Adrenal gland (tissue), 12 donors: ENCODE measurements around the gene GPC4. TPM values are rescaled to one million over a fixed set of nuclear protein-coding genes. Genes with fewer than 3 reads are reported as not detected.

Source experiments
- DNase-seq, 7 donors: peaks; one replicate each; pipeline ENCODE4 v3.0.0-alpha.2; 2019 to 2020
- H3K27ac ChIP-seq, 5 donors: fragments of 200-600 bp; sonication (generic) in 4 of 5; 1 replicate in 3 of 5; 2 replicates in 2 of 5; pipeline versions ENCODE4 v1.5.1 to v1.8.0; 2016 to 2020; ENCODE audit warnings: mild to moderate bottlenecking in 1 of 5
- H3K27me3 ChIP-seq: fragments of 200-600 bp; 2 replicates; pipeline ENCODE4 v1.8.0; 2021
- H3K36me3 ChIP-seq, 2 donors: fragments of 200-600 bp; replicated peaks in 1 of 2; 1 replicate in 1 of 2; 2 replicates in 1 of 2; pipeline versions ENCODE4 v1.5.1 to v1.8.0; 2018 to 2022
- H3K4me1 ChIP-seq, 2 donors: fragments of 200-600 bp; replicated peaks in 1 of 2; 1 replicate in 1 of 2; 2 replicates in 1 of 2; pipeline versions ENCODE4 v1.5.1 to v1.8.0; 2018 to 2021
- H3K4me3 ChIP-seq, 4 donors: fragments of 200-600 bp; sonication (generic) in 3 of 4; one replicate each; pipeline ENCODE4 v1.5.1; 2016 to 2018
- H3K9me3 ChIP-seq, 3 donors: fragments of 200-600 bp; sonication (generic) in 1 of 3; replicated peaks in 1 of 3; 1 replicate in 2 of 3; 2 replicates in 1 of 3; pipeline versions ENCODE4 v1.5.1 to v1.8.0; 2016 to 2021
- POLR2A ChIP-seq, 2 donors: fragments of 450-650 bp; IDR thresholded peaks; one replicate each; pipeline ENCODE4 v1.6.1; 2017; ENCODE audit warnings: antibody characterized with exemption in 2 of 2, mild to moderate bottlenecking in 2 of 2, moderate library complexity in 1 of 2
- WGBS, 4 donors: extraction: QIAGEN DNeasy Blood & Tissue Kit in 2 of 4; methylation state at CpG; one replicate each; pipeline versions ENCODE4 v1.1.5 to v1.1.7; 2013 to 2017; 5-methylcytosine and 5-hydroxymethylcytosine counted together
- intact Hi-C, 2 donors: fragments of 100-400 bp; cut with DNase I; formaldehyde crosslinking; loops; one replicate each; pipeline versions ENCODE4 v1.14.1 to v1.15.0; 2022 to 2023
- polyA plus RNA-seq, 3 donors: library from polyadenylated mRNA; stranded (reverse); fragments of 200-250 nt in 2 of 3; fragments of 350-450 nt in 1 of 3; fragmentation: Illumina TruSeq in 1 of 3; extraction: RNeasy Lipid Tissue Mini Kit (QIAGEN cat#74804) in 1 of 3; gene quantifications; one replicate each; pipeline ENCODE4 v1.2.3, GENCODE V29; 2013 to 2014
- total RNA-seq, 9 donors: library from RNA; depleted of rRNA in 4 of 9; stranded (reverse); fragments of >200 nt in 4 of 9; fragments of 120-200 nt in 1 of 9; fragmentation: NEBNext Ultra II Directional in 1 of 9; extraction: Animal tissue kit (Norgen Biotek cat#: 25700) in 1 of 9; gene quantifications; one replicate each; pipeline versions ENCODE4 v1.1.0 to v1.2.4, GENCODE V29; 2013 to 2023
- TF ChIP-seq, protein P1 (sequence below), 6 experiments: fragments of 450-650 bp in 4 of 6; fragments of 200-600 bp in 2 of 6; sonication (generic) in 1 of 6; IDR thresholded peaks; 1 replicate in 5 of 6; 2 replicates in 1 of 6; pipeline versions ENCODE4 v1.5.1 to v1.8.0; 2016 to 2021; ENCODE audit warnings: antibody characterized with exemption in 6 of 6, mild to moderate bottlenecking in 2 of 6, moderate library complexity in 1 of 6
- donor health status: healthy with polysubstance abuse.
- donor health status: Bipolar disorder and iron deficiency.
- donor health status: DM: yes; HTN: yes; CAD: no.
- donor health status: DM: no; HTN: no; CAD: no.
- donor health status: DM: no; HTN: no; CAD: no.
- donor health status: DM: yes; HTN: yes; CAD: no.

Gene GPC4
- total and polyA plus RNA-seq, 12 donors: 3.2 to 26.8 (median 15.7) TPM

DNA sequence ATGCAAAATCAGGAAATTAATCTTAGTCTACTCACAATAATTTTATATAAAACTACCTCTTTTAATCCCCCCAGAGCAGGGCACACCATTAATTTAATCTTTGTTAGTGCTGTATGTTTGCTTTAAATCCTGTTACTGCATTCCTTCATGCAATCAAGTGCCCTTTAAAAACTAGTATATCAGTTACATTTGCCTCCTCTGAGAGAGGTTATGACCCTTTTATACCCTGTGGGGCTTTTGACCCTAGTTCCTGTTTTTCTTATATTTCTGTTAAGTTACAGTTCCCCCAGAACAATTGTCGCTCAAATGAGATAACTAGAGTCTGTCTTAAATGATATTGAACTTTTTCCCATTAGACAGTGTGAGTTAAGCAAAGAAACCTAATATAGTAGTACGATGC is 46.2 kb downstream of the GPC4 start:
- DNase-seq: no peak
- 72 to 83% (median 80%) methylated on average over 2 of the region's 2 CpGs for WGBS, 4 donors
- no peaks in the 10 kb centered on the region for H3K4me1 ChIP-seq
- intact Hi-C loops: no loop called here
- H3K27me3 ChIP-seq: no peaks in the 10 kb centered on the region
- no peak overlapping the region for H3K4me3 ChIP-seq
- no peak for TF ChIP-seq POLR2A (IDR thresholded peaks at IDR 0.05)
- TF ChIP-seq, protein P1, sequence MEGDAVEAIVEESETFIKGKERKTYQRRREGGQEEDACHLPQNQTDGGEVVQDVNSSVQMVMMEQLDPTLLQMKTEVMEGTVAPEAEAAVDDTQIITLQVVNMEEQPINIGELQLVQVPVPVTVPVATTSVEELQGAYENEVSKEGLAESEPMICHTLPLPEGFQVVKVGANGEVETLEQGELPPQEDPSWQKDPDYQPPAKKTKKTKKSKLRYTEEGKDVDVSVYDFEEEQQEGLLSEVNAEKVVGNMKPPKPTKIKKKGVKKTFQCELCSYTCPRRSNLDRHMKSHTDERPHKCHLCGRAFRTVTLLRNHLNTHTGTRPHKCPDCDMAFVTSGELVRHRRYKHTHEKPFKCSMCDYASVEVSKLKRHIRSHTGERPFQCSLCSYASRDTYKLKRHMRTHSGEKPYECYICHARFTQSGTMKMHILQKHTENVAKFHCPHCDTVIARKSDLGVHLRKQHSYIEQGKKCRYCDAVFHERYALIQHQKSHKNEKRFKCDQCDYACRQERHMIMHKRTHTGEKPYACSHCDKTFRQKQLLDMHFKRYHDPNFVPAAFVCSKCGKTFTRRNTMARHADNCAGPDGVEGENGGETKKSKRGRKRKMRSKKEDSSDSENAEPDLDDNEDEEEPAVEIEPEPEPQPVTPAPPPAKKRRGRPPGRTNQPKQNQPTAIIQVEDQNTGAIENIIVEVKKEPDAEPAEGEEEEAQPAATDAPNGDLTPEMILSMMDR (IDR thresholded peaks at IDR 0.05): no peak
- H3K27ac ChIP-seq: no peak overlapping the region
- no peaks in the 10 kb centered on the region for H3K36me3 ChIP-seq
- no peaks in the 10 kb centered on the region for H3K9me3 ChIP-seq

- Histone ChIP-seq H3K36me3 (no peaks in the 10 kb centered on the region), H3K27ac (no peak overlapping the region), H3K4me3 (no peak overlapping the region), H3K4me1 (no peaks in the 10 kb centered on the region), H3K9me3 (no peaks in the 10 kb centered on the region), H3K27me3 (no peaks in the 10 kb centered on the region)
- TF ChIP-seq, protein P1 (IDR thresholded peaks at IDR 0.05): no peak
- no peak for TF ChIP-seq POLR2A (IDR thresholded peaks at IDR 0.05)
- intact Hi-C loops: no loop called here
- no peak for DNase-seq
These were observed 48.6 kb downstream of the GPC4 start for GRCh38 chrX:133366735-133367134.

DNA sequence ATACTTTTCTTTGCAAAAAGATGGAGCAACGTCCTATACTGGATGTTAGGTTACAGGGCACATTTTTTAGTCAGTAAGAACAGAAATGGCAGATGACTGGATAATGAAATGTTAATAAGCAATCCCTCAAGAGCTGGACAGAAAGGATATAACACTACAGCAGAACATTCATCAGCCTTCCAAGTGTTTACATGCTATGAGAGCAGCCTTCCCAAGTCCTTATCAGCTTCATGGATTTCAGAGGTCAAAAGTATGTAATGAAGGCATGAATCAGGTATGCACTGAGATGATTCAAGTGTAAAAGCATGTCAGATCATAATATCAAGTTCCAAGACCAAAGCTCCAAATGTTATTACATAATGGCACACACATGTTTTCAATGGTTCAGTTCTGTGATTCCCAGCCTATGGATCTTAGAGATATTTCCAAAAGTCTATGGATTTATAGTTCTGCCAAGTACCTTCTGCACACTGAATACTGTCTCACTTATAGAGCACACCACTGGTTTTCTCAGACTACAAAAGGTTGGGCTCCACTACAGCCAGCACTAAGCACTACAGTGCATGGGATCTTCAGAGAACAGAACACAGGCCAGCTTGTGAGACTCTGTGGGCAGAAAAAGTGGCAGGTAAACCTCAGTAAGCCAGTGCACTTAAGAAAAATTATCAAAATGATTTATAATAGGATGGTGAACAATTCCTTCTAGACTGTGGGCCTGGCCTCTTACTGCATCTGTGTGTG is 49.2 kb downstream of the GPC4 start:
- Histone ChIP-seq H3K4me1 (no peaks in the 10 kb centered on the region), H3K36me3 (no peaks in the 10 kb centered on the region), H3K9me3 (no peaks in the 10 kb centered on the region), H3K4me3 (no peak overlapping the region), H3K27me3 (no peaks in the 10 kb centered on the region), H3K27ac (no peak overlapping the region)
- WGBS, 4 donors: 25 to 57% (median 35%) methylated on average over 1 of the region's 1 CpG
- intact Hi-C loops: no loop called here
- TF ChIP-seq POLR2A (IDR thresholded peaks at IDR 0.05): no peak
- TF ChIP-seq, protein P1 (IDR thresholded peaks at IDR 0.05): no peak
- DNase-seq: no peak

DNA sequence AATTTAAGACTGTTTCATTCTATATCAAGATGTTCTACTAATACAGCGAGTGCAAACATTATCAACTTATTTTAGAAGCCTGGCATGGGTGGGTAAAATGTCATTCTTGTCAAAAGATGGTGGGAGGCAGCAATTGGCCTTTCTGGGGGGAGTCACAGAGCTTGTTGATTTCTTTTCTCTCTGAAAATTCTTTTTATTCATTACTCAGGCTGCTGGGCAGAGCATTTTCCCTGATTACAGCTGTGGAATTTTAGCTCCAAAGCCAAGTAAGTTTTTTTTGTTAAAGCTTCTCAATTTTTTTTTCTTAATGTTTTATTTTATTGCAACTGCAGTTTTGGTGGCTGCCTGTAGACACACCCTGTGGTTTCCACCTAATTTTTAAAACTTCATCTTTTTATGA is 50.4 kb downstream of the GPC4 start:
- no peak overlapping the region for H3K4me3 ChIP-seq
- no peak for TF ChIP-seq POLR2A (IDR thresholded peaks at IDR 0.05)
- TF ChIP-seq, protein P1 (IDR thresholded peaks at IDR 0.05): no peak
- H3K9me3 ChIP-seq: no peaks in the 10 kb centered on the region
- no peaks in the 10 kb centered on the region for H3K27me3 ChIP-seq
- DNase-seq: no peak
- H3K4me1 ChIP-seq: no peaks in the 10 kb centered on the region
- H3K36me3 ChIP-seq: no peaks in the 10 kb centered on the region
- intact Hi-C loops: no loop called here
- 44 to 82% (median 61%) methylated on average over 1 of the region's 1 CpG for WGBS, 4 donors
- no peak overlapping the region for H3K27ac ChIP-seq
